ENCODE measurements around the gene PRR22.
A peak's percentile ranks its signal among the peaks of the same experiment; 100 is the strongest.

PRR22 gene

DNA sequence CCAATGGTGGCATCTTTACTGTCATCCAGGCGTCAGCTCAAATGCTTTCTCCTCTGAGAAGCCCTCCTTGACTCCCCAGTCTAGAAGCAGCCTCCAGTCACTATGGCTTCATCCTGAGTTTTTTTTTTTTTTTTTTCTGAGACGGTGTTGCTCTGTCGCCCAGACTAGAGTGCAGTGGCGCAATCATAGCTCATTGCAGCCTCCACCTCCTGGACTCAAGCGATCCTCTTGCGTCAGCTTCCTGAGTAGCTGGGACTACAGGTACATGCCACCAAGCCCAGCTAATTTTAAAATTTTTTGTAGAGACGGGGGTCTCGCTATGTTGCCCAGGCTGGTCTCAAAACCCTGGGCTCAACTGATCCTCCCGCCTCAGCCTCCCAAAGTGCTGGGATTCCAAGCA, 24.5 kb upstream of the PRR22 start:
- no peak overlapping the region for H3K9ac ChIP-seq (ENCODE audit: low read depth, low read length)
- no peak overlapping the region for H3K4me3 ChIP-seq (ENCODE audit: low read length)
- no peaks in the 10 kb centered on the region for H3K36me3 ChIP-seq (ENCODE audit: insufficient read depth, low read length)
- H3K4me1 ChIP-seq (ENCODE audit: control insufficient read depth, insufficient read depth, low read length), result no peaks in the 10 kb centered on the region
- no peak overlapping the region for H3K4me2 ChIP-seq (ENCODE audit: low read length)
- H3K9me3 ChIP-seq (replicated peaks; ENCODE audit: low read length), result no peaks in the 10 kb centered on the region
- peaks cover 31% of the 10 kb centered on the region for H3K27me3 ChIP-seq (ENCODE audit: control insufficient read depth, insufficient read depth, low read length)

DNA sequence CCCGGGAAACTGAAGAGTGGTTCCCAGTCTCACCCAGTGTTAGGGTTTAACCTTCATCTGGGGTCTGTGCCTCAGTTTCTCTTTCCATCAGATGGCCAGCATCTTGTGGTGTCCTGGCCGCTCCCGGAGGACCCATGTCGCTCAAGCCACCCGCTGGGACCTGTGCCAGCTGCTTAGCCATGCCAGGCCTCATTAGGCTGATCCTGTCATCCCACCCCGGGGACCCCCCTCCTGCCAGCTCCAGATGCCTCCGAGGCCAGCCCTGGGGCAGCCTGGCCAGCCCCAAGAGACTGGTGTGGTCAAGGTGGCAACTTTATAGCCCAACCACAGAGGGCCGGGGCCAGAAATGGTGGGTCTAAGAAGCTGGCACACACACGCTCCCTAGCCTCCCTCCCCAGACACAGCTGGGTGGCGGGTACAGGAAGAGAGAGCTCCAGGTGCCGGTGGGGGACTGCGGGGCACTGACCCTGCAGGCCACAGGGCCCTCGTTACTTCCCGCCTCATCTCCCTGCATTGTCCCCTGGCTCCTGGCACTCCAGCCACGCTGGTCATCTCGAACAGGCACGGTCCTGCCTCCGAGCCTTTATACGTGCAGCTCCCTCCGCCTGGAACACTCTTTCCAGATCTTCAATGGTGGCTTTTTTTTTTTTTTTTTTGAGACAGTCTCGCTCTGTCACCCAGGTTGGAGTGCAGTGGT, 23.7 kb upstream of the PRR22 start:
- H3K27me3 ChIP-seq (ENCODE audit: control insufficient read depth, insufficient read depth, low read length), result peaks cover 32% of the 10 kb centered on the region

DNA sequence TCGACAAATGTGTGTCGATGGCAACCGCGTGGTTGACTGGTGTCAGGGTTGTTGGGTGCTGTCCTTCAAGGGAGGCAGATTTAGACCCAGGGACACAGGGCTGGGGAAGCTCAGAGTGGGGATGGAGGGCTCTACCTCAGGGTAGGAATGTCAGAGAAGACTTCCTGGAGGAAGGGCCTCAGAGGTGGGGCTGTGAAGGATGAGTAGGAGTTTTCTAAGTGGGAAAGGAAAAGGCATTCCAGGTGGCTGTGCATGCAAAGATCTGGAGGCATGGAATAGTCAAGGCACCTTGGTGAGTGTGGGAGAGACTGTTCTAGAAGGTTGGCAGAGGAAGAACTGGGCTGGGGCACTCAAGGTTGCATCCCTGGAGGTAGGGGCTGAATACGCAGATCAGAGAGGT, 22.4 kb upstream of the PRR22 start:
- H3K4me1 ChIP-seq (ENCODE audit: control insufficient read depth, insufficient read depth, low read length), result peaks cover 6% of the 10 kb centered on the region
- no peaks in the 10 kb centered on the region for H3K36me3 ChIP-seq (ENCODE audit: insufficient read depth, low read length)
- no peak overlapping the region for H3K4me2 ChIP-seq (ENCODE audit: low read length)
- H3K9ac ChIP-seq (ENCODE audit: low read depth, low read length), result no peak overlapping the region
- H3K4me3 ChIP-seq (ENCODE audit: low read length), result no peak overlapping the region
- peaks cover 34% of the 10 kb centered on the region for H3K27me3 ChIP-seq (ENCODE audit: control insufficient read depth, insufficient read depth, low read length)
- no peaks in the 10 kb centered on the region for H3K9me3 ChIP-seq (replicated peaks; ENCODE audit: low read length)

More for the DNA sequence above, 23.7 kb upstream of the PRR22 start:
- H3K36me3 ChIP-seq (ENCODE audit: insufficient read depth, low read length), result no peaks in the 10 kb centered on the region
- peaks cover 6% of the 10 kb centered on the region for H3K4me1 ChIP-seq (ENCODE audit: control insufficient read depth, insufficient read depth, low read length)
- no peak overlapping the region for H3K9ac ChIP-seq (ENCODE audit: low read depth, low read length)
- no peaks in the 10 kb centered on the region for H3K9me3 ChIP-seq (replicated peaks; ENCODE audit: low read length)
- H3K4me3 ChIP-seq (ENCODE audit: low read length), result no peak overlapping the region
- H3K4me2 ChIP-seq (ENCODE audit: low read length), result no peak overlapping the region

DNA sequence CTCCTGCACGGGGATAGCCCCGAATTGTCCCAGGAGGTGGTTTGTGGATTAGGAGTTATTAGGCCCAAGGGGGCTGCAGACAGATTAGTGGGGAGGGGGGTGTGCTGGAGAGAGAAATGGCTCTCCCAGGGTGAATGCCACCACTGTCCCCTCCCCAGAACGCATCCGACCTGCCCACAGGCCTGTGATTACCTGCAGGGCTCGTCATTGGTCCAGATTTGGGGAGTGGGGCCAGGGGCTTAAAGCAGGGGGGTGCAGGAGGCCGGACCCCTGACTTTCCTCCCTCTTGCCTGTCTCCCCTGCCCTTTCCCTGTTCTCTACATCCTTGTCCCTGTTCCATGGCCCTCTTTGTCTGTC, 21.6 kb upstream of the PRR22 start:
- Histone ChIP-seq H3K27me3 (ENCODE audit: control insufficient read depth, insufficient read depth, low read length) (peaks cover 42% of the 10 kb centered on the region), H3K4me3 (ENCODE audit: low read length) (no peak overlapping the region), H3K4me1 (ENCODE audit: control insufficient read depth, insufficient read depth, low read length) (peaks cover 6% of the 10 kb centered on the region)

DNA sequence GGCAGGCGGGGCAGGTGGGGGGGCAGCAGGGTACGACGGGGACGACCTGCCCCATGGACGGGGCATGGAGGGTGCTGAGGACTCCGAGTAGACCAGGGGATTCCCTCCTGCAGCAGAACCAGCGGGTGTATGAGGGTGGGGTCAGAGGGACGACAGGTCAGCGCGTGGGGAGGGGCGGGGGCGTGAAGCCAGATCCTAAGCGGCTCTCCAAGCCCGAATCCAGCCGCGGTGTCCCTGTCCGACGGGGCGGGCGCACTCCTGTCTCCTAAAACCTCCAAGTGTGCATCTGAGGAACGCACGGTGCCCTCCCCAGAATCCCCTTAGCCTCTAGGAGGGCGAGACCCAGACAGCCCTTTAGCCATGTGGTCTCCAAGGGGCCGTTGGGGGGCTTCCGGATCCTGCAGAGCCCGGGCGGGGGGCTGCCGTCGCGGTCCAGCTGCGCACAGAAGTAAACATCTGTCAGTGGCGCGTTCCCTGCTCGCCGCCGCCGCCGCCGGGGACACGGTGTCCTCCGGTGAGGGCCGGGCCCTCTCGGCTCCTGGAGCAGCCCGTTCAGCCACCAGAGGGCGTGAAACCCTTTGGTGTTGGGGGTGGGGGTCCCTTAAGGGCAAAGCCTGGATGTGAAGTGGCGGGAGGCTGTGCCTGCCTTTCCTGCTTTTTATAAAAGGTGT, 21.1 kb upstream of the PRR22 start:
- no peaks in the 10 kb centered on the region for H3K9me3 ChIP-seq (replicated peaks; ENCODE audit: low read length)
- peaks cover 6% of the 10 kb centered on the region for H3K4me1 ChIP-seq (ENCODE audit: control insufficient read depth, insufficient read depth, low read length)
- H3K27me3 ChIP-seq (ENCODE audit: control insufficient read depth, insufficient read depth, low read length), result peaks cover 44% of the 10 kb centered on the region
- H3K9ac ChIP-seq (ENCODE audit: low read depth, low read length), result no peak overlapping the region
- no peak overlapping the region for H3K4me3 ChIP-seq (ENCODE audit: low read length)
- no peaks in the 10 kb centered on the region for H3K36me3 ChIP-seq (ENCODE audit: insufficient read depth, low read length)
- no peak overlapping the region for H3K4me2 ChIP-seq (ENCODE audit: low read length)

More for the DNA sequence above, 21.6 kb upstream of the PRR22 start:
- H3K9ac ChIP-seq (ENCODE audit: low read depth, low read length), result no peak overlapping the region
- no peaks in the 10 kb centered on the region for H3K9me3 ChIP-seq (replicated peaks; ENCODE audit: low read length)
- no peak overlapping the region for H3K4me2 ChIP-seq (ENCODE audit: low read length)
- H3K36me3 ChIP-seq (ENCODE audit: insufficient read depth, low read length), result no peaks in the 10 kb centered on the region

DNA sequence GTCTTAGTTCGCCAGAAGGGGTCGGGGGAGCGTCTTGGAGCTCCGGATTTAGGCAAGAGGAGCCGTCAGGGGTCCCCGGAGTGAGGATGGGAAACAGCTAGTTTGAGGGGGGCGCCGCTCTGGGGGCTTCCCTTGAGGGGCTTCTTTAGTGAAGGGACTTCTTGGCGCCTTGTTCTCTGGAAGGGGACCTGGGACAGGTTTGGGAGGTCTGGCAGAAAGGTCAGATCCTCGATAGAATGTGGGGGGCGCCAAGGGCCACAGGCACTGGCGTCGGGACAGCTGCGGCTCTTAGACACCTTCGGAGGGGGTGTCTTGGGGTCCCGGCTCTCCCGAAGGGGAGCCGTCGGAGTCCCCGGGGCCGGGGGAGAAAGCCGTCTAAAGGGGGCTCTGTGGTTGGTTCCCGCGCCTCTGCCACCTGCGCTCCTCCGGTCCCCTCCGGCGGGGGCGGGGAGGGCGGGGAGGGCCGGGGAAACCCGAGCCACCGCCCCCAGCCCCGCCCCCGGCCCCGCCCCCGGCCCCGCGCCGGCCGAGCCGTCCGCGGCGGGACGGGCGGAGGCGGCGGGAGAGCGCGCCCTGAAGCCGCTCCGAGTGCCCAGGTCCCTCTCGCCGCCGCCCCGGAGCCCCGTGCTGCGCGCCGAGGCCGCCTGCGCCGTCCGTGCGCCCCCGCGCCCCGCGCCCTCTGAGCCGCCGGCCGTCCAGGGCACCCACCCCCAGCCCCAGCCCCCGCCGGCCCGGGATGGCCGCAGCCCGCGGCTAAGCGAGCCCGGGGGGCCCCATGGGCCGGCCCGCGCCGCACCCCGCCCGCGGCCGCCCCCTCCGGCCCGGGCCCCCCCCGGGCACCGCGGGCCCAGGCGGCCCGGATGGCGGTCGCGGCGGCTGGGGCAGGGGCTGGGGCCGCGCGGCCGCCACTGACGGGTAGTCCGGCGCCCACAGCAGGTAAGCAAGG, 20.2 kb upstream of the PRR22 start, which contains the start of gene NRTN:
NRTN (plus strand) TSS at position 552 of the 946 bp plus-strand sequence. CDS start 19,099 bp downstream, outside the sequence.
- Histone ChIP-seq H3K9me3 (replicated peaks; ENCODE audit: low read length) (no peaks in the 10 kb centered on the region), H3K4me3 (ENCODE audit: low read length) (peak within 1 kb of the TSS; percentile 61), H3K9ac (ENCODE audit: low read depth, low read length) (no peak within 1 kb of the TSS), H3K27me3 (ENCODE audit: control insufficient read depth, insufficient read depth, low read length) (peaks cover 52% of the 10 kb centered on the region), H3K4me2 (ENCODE audit: low read length) (peak within 1 kb of the TSS; percentile 84), H3K4me1 (ENCODE audit: control insufficient read depth, insufficient read depth, low read length) (peaks cover 6% of the 10 kb centered on the region), H3K36me3 (ENCODE audit: insufficient read depth, low read length) (no peaks in the 10 kb centered on the region)

DNA sequence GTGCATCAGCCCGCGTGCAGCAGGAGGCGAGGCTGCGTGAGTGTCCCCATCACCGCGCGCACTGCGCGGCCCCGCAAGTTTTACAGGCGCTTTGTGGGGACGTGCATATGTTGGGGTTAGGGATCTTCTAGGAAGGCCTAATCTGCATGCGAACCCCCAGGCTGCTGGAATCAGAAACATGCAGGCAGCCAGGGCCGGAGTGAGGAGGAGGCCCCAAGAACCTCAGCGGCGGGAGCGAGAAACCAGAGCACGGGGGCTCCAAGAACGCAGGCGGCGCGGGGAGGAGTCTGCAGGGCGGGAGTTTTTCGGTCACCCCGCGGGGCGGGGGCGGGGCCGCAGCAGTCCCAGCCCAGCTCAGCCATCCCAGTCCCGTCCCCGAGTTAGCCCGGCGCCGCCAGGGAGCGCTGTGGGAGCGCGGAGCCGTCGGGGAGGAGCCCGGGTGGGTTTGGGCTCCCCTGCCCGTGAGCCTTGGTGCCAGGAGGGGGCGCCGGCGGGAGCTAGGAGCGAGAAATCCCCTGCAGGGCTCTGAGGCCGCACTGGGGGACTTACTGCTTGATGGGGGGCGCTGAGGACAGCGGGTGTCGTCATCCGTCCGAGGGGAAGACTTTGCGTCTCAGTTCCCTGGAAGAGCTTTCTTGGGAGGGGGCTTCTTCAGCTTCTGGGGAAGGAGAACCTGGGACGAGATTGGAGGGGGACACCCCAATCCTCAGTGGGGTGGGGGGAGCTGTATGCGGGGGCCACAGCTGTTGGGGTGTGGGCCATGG, 19.4 kb upstream of the PRR22 start:
- H3K9me3 ChIP-seq (replicated peaks; ENCODE audit: low read length), result no peaks in the 10 kb centered on the region
- H3K4me1 ChIP-seq (ENCODE audit: control insufficient read depth, insufficient read depth, low read length), result peaks cover 9% of the 10 kb centered on the region
- peak overlapping the region; percentile 61 for H3K4me3 ChIP-seq (ENCODE audit: low read length)
- peak overlapping the region; percentile 84 for H3K4me2 ChIP-seq (ENCODE audit: low read length)
- H3K27me3 ChIP-seq (ENCODE audit: control insufficient read depth, insufficient read depth, low read length), result peaks cover 60% of the 10 kb centered on the region
- H3K36me3 ChIP-seq (ENCODE audit: insufficient read depth, low read length), result no peaks in the 10 kb centered on the region
- peak overlapping the region; percentile 21 for H3K9ac ChIP-seq (ENCODE audit: low read depth, low read length)

DNA sequence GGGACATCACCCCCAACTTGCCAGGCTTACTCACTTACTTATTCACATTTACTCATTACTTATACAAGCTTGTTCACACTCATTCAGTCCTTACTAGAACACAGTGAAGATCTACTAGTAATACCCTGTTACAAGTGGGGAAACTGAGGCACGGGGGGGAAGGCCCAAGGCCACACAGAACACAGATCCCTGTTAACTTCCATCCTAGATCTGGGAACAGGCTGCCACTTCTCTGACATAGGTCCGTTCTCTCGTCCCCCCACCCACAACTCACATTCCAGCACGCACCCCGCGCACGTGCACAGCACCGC, 18.9 kb upstream of the PRR22 start:
- no peaks in the 10 kb centered on the region for H3K36me3 ChIP-seq (ENCODE audit: insufficient read depth, low read length)
- H3K9ac ChIP-seq (ENCODE audit: low read depth, low read length), result no peak overlapping the region
- H3K4me3 ChIP-seq (ENCODE audit: low read length), result peak overlapping the region; percentile 61
- peaks cover 63% of the 10 kb centered on the region for H3K27me3 ChIP-seq (ENCODE audit: control insufficient read depth, insufficient read depth, low read length)
- peak overlapping the region; percentile 84 for H3K4me2 ChIP-seq (ENCODE audit: low read length)
- no peaks in the 10 kb centered on the region for H3K9me3 ChIP-seq (replicated peaks; ENCODE audit: low read length)
- peaks cover 9% of the 10 kb centered on the region for H3K4me1 ChIP-seq (ENCODE audit: control insufficient read depth, insufficient read depth, low read length)

DNA sequence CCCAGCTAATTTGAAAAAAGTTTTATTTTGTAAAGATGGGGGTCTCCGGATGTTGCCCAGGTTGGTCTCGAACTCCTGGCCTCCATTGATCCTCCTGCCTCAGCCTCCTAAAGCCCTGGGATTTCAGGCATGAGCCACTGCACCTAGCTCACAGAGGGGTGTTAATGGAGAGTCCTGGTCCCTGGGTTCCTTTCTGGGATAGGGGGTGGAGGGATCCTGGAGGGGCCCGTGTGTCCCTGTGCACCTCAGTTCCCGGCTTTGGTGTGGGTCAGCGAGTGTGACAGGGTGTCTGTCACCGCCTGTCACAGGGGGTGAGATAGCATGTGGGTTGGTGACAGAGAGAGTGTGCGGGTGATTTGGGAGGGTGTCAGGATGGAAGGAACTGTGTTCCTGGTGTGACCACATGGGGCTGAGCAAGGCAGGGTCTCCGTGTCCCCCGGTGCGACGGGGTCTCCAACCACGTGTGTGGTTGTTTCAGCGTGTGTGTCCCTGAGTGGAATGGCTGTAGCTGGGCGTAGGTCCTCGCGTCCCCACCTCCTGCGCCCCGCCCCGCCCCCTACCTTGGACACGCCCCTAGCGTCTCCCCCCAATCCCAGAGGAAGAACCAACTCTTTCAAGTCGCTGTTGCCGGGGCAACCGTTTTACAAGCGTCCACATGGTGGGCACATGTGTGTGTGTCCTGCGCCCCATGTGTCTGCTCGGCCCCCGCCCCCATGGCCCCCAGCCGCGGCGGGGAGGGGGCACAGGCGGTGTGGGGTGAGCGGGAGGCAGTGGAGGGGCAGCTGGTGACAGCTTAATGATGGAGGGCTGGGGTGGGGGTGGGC, 17.5 kb upstream of the PRR22 start:
- Histone ChIP-seq H3K27me3 (ENCODE audit: control insufficient read depth, insufficient read depth, low read length) (peaks cover 62% of the 10 kb centered on the region), H3K4me3 (ENCODE audit: low read length) (no peak overlapping the region), H3K9ac (ENCODE audit: low read depth, low read length) (no peak overlapping the region), H3K9me3 (replicated peaks; ENCODE audit: low read length) (no peaks in the 10 kb centered on the region), H3K4me1 (ENCODE audit: control insufficient read depth, insufficient read depth, low read length) (peaks cover 9% of the 10 kb centered on the region), H3K36me3 (ENCODE audit: insufficient read depth, low read length) (no peaks in the 10 kb centered on the region), H3K4me2 (ENCODE audit: low read length) (no peak overlapping the region)

DNA sequence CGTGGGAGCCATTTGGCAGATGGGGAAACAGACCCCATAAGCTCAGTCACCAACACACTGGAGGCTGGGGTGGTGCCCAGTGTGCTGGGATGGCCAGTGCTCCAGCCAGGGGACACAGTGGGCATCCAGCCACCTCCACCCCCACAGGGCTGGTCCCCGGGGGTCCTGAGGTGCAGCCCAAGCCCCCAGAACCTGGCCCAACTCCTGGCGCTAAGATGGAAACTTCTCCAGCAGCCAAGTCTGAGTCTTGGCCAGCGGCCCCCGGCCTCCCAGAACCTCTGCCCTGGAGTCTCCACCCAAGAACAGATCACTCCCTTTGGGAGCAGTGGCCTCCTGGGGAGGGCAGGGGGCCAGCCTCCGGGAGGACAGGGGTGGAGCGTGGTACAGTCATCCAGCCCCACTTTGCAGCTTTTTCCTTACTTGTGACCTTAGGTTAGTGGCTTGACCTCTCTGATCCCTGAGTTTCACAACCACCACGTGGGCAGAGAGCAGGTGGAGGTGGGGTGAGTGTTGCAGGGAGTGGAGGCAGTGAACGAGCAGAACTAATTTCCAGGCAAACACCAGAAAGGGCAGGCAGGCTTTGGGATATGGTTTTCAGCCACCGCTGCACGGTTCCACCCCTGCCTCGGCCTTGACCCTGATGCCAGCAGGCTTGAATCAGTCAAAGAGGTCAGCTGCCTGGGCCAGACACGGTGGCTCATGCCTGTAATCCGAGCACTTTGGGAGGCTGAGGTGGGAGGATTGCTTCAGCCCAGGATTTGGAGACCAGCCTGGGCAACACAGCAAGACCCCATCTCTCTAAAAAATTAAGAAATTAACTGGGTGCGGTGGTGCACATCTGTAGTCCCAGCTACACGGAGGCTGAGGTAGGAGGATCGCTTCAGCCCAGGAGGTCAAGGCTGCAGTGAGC, 16.1 kb upstream of the PRR22 start:
- Histone ChIP-seq H3K36me3 (ENCODE audit: insufficient read depth, low read length) (no peaks in the 10 kb centered on the region), H3K9ac (ENCODE audit: low read depth, low read length) (no peak overlapping the region), H3K4me3 (ENCODE audit: low read length) (no peak overlapping the region), H3K9me3 (replicated peaks; ENCODE audit: low read length) (no peaks in the 10 kb centered on the region), H3K27me3 (ENCODE audit: control insufficient read depth, insufficient read depth, low read length) (peaks cover 49% of the 10 kb centered on the region), H3K4me2 (ENCODE audit: low read length) (no peak overlapping the region), H3K4me1 (ENCODE audit: control insufficient read depth, insufficient read depth, low read length) (peaks cover 9% of the 10 kb centered on the region)
